ENCODE data around the gene TREML4. TPM values are rescaled to one million over a fixed set of nuclear protein-coding genes. Genes with fewer than 3 reads are reported as not detected.

The TREML4 gene
- total RNA-seq, 1 donor from 2014 or later, result not detected

DNA sequence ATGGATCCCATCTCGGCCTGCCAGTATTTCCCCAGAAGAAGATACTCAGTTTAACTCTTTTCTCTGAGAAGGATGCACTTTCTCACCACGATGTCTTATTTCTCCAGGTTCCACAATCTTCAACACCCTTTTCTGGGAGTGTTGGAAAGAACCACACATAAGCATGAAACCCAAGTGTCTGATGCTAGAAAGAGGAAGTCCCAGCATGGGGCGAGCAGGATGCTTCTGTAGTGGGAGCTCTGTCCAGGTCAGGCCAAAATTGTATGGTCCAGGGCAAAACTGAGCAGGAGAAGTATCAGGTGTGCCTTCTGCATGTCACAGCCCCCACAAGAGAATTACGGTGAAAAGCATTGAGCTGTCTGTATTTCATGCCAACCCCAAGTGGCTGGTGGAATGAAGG, 47.3 kb downstream of the TREML4 start:
- no peak for DNase-seq (ENCODE audit: low spot score)
- intact Hi-C loops (cut with DNase I), result no loop called here

DNA sequence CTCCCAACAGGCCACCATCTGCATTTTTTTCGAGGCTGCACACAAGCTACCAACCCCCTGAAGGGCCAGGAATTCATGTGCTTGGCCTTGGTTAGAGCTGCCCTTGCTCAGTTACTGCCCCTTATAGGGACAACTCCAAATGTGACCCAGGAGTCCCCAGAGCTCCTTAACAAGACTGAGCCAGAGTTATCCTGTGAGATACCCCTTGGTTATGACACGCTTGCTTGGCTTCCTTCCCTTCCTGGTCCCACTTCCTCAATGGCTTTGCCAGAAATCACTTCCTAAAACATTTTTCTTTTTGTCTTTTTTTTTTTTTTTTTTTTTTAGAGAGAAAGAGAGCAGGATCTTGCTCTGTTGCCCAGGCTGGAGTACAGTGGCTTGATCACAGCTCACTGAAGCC, 49.5 kb downstream of the TREML4 start:
- no peak for DNase-seq (ENCODE audit: low spot score)
- intact Hi-C loops (cut with DNase I), result no loop called here

DNA sequence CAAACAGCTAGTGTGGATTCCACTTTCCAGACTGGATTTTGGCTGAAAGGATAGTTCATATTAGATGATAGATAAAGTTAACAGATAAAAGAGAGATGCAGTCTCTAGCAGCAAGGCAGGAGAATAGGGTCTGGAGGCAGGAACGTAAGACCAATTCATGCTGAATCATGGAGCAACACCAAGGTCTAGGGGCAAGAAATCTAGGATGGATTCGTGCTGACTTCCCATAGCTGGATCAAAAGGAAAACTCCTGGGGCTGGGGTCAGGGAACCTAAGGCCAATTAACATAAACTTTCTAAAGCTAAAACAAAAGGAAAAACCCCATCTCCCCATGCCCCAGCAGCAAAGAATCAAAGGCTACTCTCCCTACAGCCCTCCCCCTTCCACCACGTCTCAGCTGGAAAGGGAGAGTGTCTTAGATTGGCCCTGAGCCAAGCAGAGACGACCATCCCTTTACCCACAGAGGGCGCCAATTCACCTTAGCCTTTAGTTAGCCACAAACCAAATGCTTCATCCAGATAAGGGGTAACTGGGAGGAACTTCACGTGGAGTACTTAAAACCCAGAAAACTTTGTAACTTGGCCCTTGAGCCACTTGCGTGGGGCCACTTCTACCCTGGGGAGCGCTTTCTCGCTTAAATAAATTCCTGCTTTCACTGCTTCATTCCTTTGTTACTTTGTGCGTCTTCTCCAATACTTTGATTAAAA, 50.7 kb downstream of the TREML4 start:
- intact Hi-C loops (cut with DNase I), result no loop called here

DNA sequence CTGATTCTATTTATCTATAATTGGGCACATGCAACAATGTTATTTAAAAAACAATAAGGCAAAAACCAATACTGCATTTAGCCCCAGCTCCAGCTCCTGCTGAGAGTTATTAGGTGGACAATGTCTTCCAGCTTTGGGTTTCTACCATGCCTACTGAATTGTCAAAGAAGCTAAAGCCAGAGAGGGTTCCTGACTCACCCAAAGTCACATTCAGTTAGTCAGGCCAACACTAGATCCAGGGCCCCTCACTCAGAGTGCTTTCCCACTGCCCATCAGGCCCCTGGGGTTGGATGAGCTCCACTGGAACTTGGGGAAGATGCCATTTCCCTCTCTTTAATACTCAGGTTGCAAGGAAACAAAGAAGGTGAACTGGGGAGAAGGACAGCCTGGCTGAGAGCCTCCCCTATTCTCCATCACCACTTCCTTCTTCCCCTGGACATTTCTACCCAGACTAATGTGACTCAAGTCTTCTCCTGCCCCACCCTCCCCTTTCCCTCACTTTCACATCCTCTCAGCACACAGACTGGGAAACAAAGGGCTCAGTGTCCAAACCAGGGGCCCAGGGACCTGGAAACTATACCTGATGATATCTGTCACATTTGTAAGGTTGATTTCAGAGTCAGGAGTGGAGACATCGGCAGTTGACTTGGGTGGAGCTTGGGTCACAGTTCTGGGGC, 52.4 kb downstream of the TREML4 start:
- no peak for DNase-seq (ENCODE audit: low spot score)
- intact Hi-C loops (cut with DNase I), result no loop called here

More for the DNA sequence above, 50.7 kb downstream of the TREML4 start:
- no peak for DNase-seq (ENCODE audit: low spot score)

DNA sequence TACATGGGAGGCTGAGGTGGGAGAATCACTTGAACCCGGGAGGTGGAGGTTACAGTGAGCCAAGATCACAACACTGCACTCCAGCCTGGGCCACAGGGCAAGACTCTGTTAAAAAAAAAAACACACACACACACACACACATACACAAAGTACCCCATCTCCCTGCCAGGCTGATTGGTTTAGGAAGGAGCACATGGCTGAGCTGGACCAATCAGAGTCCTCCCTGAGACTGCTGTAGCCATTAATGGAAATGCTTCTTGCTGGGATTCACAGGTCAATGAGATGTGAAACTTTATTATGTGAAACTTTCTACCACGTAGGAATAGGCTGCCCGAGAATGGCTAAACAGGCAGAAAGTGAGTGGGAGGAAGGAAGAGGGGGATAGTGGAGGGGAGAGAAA, 55.5 kb downstream of the TREML4 start:
- no peak for DNase-seq (ENCODE audit: low spot score)
- intact Hi-C loops (cut with DNase I), result no loop called here

DNA sequence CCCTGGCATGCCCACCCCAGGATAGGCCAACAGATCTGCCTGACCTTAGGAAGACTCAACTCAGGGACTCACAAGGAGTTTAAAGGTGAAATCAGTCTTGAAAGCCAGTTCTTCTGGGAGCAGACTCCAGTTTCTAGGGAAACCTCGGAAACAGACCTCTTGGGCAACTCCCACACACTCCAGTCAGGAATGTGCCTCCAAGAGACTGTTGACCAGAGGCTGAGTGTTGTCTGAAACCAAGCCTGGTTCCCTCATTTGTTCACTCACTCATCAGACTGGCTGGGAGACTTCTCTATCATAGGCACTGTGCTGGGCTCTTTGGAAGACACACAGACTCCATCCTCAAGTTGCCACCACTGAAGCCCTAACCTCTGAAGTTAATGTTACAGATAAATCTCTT, 56.6 kb downstream of the TREML4 start:
- DNase-seq (ENCODE audit: low spot score), result no peak
- intact Hi-C loops (cut with DNase I), result no loop called here

DNA sequence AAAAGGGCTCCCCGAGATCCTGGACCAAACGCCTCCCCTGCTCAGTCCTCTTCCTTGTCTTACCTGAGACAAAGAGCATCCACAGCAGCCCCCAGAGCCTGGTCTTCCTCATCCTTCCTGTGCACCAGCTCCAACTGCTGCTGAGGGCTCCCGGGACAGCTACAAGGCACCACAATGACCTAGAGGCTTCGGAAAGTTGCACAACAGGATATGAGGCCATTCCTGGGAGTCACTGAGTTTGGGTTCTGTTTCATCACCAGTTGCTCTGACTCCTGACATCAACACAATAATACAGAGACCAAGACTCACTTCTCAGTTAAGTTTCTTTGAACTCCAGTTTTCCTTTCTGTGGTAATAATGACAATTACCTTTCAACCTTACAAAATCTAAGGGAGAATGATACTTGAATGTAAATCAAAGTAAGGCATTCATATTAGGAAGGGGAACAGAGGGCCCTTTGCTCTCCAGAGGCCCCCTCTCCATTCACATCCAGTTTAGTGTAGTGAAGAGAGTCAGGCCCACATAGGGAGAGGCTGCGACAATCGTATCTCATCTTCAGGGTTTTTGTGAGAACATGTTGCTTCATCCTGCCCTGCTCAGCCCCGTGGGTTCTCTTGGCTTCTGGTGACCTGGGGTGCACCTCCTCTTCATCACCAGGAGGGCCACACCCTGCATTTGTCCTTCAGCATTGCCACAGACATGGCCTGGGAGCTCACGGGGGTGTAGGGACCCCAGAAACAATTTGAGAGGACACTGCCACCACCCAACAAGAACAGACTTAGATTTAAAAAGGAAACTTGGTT, 58.6 kb downstream of the TREML4 start, which contains the start of gene TREM1:
Gene TREM1 (minus strand): TSS at position 139 of the 803 bp plus-strand sequence. CDS start 27 bp downstream, at position 112.
- intact Hi-C loops (cut with DNase I), result no loop called here
- peak; percentile 89 for DNase-seq (ENCODE audit: low spot score)

DNA sequence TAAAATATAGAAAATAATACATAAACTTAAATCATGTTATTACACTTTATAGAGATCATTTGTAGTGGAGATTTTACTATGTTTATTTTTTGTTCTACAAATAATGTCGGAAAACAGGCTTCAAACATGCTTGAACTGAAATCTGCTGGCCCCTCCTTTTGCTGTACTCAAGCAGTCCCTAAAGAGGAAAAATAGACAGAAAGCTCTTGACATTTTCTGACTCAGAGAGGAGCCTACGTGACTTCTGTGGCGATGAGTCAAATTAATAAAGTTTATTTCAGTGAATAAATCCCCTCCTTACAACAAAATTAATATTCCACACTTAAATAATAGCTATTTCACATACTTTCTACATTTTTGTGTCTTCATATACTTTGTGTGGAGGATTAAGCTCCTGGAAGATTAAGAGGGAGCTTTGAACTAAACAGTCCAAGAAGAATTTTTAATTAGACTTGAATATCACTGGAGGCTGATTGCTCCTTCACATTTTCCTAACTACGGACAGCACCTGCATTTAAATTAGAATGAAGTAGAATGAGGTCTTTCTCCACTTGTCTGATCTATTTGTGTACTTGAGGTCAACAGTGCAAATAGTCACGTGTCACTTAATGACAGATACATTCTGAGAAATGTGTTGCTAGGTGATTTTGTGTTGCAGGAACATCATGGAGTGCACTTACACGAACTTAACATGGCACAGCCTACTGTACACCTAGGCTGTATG, 60.0 kb downstream of the TREML4 start:
- DNase-seq (ENCODE audit: low spot score), result no peak
- intact Hi-C loops (cut with DNase I), result no loop called here

Other genes with a start within 250 kb of the TREML4 start
- gene UNC5CL, start 189.1 kb upstream of the TREML4 start, total RNA-seq, result 1.0 TPM
- gene TSPO2, start 185.9 kb upstream of the TREML4 start, total RNA-seq, result not detected
- 174 TPM for gene APOBEC2, start 175.1 kb upstream of the TREML4 start, total RNA-seq
- gene OARD1, start 156.0 kb upstream of the TREML4 start, total RNA-seq, result 15.4 TPM
- gene NFYA, start 155.4 kb upstream of the TREML4 start, total RNA-seq, result 12.9 TPM
- not detected for gene TREML1, start 74.0 kb upstream of the TREML4 start, total RNA-seq
- gene TREM2, start 65.2 kb upstream of the TREML4 start, total RNA-seq, result 1.1 TPM
- 0.22 TPM for gene TREML2, start 27.2 kb upstream of the TREML4 start, total RNA-seq
- gene TREM1, start 58.3 kb downstream of the TREML4 start, total RNA-seq, result 2.6 TPM
- gene NCR2, start 107.3 kb downstream of the TREML4 start, total RNA-seq, result not detected

All from cardiac septum (tissue), 1 donor.